Fibroblast of lung (primary cell): ENCODE data around the gene CENPP. TPM values are rescaled to one million over a fixed set of nuclear protein-coding genes. Genes with fewer than 3 reads are reported as not detected.
A peak's percentile ranks its signal among the peaks of the same experiment; 100 is the strongest.

Experiments used
- DNase-seq, 2 donors: peaks; one replicate each; pipeline versions ENCODE4 v3.0.0 to v3.0.0-alpha.2; 2010; ENCODE audit warnings: low read depth in 2 of 2
- H2AFZ ChIP-seq: 2 replicates; pipeline ENCODE4 v1.5.1; 2012; ENCODE audit warnings: low read length, control low read depth, inconsistent platforms
- H3K27ac ChIP-seq: 2 replicates; pipeline ENCODE4 v1.5.1; 2011; ENCODE audit warnings: low read length, control low read depth; ENCODE audit not compliant: insufficient read depth
- H3K27me3 ChIP-seq: 2 replicates; pipeline ENCODE4 v1.5.1; 2011; ENCODE audit warnings: mild to moderate bottlenecking, low read length; ENCODE audit not compliant: control insufficient read depth, insufficient read depth
- H3K36me3 ChIP-seq: 2 replicates; pipeline ENCODE4 v1.5.1; 2011; ENCODE audit warnings: low read length; ENCODE audit not compliant: control insufficient read depth, insufficient read depth
- H3K4me1 ChIP-seq: 2 replicates; pipeline ENCODE4 v1.5.1; 2011; ENCODE audit warnings: low read length; ENCODE audit not compliant: control insufficient read depth, insufficient read depth; ENCODE audit errors: extremely low read depth
- H3K4me2 ChIP-seq: 2 replicates; pipeline ENCODE4 v1.5.1; 2011; ENCODE audit warnings: low read length, control low read depth; ENCODE audit not compliant: insufficient read depth; ENCODE audit errors: extremely low read depth
- H3K4me3 ChIP-seq, 4 experiments: fragments of 200-600 bp in 1 of 4; sonication (generic) in 1 of 4; replicated peaks in 1 of 4; 2 replicates each; pipeline ENCODE4 v1.5.1; 2011 to 2016; ENCODE audit warnings: low read length in 4 of 4, low read depth in 3 of 4, mild to moderate bottlenecking in 3 of 4, control low read depth in 2 of 4, inconsistent platforms in 1 of 4, mixed read lengths in 1 of 4; ENCODE audit not compliant: insufficient read depth in 1 of 4; ENCODE audit errors: control extremely low read depth in 1 of 4
- H3K79me2 ChIP-seq: 2 replicates; pipeline ENCODE4 v1.5.1; 2012; ENCODE audit warnings: mild to moderate bottlenecking, low read length, inconsistent platforms; ENCODE audit not compliant: control insufficient read depth, insufficient read depth
- H3K9ac ChIP-seq: 2 replicates; pipeline ENCODE4 v1.5.1; 2011; ENCODE audit warnings: mild to moderate bottlenecking, low read length, control low read depth; ENCODE audit not compliant: insufficient read depth
- H3K9me3 ChIP-seq: 2 replicates; pipeline ENCODE4 v1.5.1; 2012; ENCODE audit warnings: low read depth, low read length; ENCODE audit not compliant: control insufficient read depth, insufficient read depth
- H4K20me1 ChIP-seq: 2 replicates; pipeline ENCODE4 v1.5.1; 2011; ENCODE audit warnings: low read length; ENCODE audit not compliant: control insufficient read depth, insufficient read depth; ENCODE audit errors: extremely low read depth
- EZH2 ChIP-seq: IDR thresholded peaks from 2 replicates; pipeline ENCODE4 v1.5.1; 2012; ENCODE audit warnings: low read length, control low read depth, mild to moderate bottlenecking; ENCODE audit errors: missing control alignments
- polyA plus RNA-seq, 2 donors: library from polyadenylated mRNA; depleted of rRNA in 1 of 2; stranded (reverse) in 1 of 2; unstranded in 1 of 2; fragments of >200 nt; gene quantifications; 2 replicates each; pipeline ENCODE4 v1.2.1, GENCODE V29; 2011 to 2012; ENCODE audit warnings: missing spikeins in 1 of 2
- total RNA-seq: library from RNA; depleted of rRNA; stranded (reverse); fragments of >200 nt; gene quantifications from 2 replicates; pipeline ENCODE4 v1.2.1, GENCODE V29; 2014
- TF ChIP-seq, protein P1 (sequence below), 2 donors: IDR thresholded peaks in 1 of 2; conservative IDR thresholded peaks in 1 of 2; 1 replicate in 1 of 2; 2 replicates in 1 of 2; pipeline ENCODE4 v1.5.1; 2011 to 2012; ENCODE audit warnings: low read length in 2 of 2, control low read depth in 1 of 2, inconsistent platforms in 1 of 2, low read depth in 1 of 2, mild to moderate bottlenecking in 1 of 2

The CENPP gene
- total and polyA plus RNA-seq, 2 donors (not counting 1 experiment from before 2014, with no cell fraction given), result 1.7 to 2.4 TPM

DNA sequence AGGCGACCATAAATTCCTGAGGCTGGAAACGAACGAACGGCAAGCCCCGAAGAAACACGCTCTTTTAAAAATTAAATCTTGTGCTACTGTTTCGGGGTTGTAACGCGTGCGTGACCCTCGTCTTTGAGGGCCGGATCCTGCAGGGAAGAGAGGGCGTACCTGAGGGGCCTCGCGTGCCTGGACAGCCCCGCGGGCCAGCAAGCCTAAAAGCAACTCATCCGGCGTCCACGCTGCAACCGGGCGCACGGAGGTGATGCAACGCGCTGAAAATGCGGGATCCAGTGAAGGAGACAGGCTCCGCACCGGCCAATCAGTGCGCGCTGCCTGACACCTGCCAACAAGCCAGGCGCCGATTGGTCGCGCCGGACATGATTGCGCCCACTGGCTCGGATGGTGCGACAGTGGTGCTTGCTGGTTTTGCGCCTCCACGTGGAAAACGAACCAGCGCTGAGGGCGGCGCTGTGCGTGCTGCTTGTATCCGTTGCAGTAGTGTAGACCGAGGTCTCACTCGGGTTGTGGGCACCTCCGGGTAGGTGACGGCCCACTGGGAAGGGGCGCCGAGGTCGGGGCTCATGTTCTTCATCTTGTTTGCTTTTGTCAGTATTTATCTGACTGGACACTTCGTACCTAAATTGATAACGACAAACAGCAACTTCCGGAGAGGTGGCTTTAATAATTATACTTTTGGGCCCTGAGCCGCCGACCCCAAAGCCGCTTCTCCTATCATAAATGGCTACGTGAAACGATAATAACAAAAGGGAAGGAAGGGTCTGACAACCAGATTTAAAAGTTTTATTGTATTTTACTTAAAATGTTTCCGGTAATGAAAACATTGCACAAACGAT, 32.1 kb upstream of the CENPP start, which contains the start of gene IARS1:
TSS of gene IARS1 (minus strand) at position 246 of the 845 bp plus-strand sequence. CDS start 4,278 bp downstream, outside the sequence.
- peak within 1 kb of the TSS; percentile 81 for H3K27ac ChIP-seq

DNA sequence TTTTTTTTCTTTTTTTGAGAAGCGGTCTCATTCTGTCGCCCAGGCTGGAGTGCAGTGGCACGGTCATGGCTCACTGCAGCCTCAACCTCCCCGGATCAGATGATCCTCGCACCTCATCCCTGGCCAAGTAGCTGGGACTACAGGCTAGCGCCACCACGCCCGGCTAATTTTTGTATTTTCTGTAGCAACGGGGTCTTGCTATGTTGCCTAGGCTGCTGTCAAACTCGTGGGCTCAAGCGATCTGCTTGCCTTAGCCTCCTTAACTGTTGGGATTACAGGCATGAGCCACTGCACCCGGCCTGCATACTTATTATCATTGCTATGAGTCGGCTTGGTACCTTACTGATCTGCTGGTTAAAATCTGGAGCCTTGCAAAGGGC, 31.5 kb upstream of the CENPP start:
- Histone ChIP-seq H3K27me3 (no peaks in the 10 kb centered on the region), H3K4me3 (peak overlapping the region; percentile 57 to 89 (median 84)), H3K4me2 (peak overlapping the region; percentile 73), H3K4me1 (peaks cover 2% of the 10 kb centered on the region), H4K20me1 (no peaks in the 10 kb centered on the region), H3K79me2 (peaks cover 40% of the 10 kb centered on the region), H3K36me3 (peaks cover 5% of the 10 kb centered on the region), H3K9ac (no peak overlapping the region), H3K27ac (peak overlapping the region; percentile 81), H2AFZ (peak overlapping the region; percentile 77), H3K9me3 (no peaks in the 10 kb centered on the region)
- DNase-seq, result peak; percentile 19 to 27
- no peak for TF ChIP-seq EZH2
- TF ChIP-seq, protein P1, sequence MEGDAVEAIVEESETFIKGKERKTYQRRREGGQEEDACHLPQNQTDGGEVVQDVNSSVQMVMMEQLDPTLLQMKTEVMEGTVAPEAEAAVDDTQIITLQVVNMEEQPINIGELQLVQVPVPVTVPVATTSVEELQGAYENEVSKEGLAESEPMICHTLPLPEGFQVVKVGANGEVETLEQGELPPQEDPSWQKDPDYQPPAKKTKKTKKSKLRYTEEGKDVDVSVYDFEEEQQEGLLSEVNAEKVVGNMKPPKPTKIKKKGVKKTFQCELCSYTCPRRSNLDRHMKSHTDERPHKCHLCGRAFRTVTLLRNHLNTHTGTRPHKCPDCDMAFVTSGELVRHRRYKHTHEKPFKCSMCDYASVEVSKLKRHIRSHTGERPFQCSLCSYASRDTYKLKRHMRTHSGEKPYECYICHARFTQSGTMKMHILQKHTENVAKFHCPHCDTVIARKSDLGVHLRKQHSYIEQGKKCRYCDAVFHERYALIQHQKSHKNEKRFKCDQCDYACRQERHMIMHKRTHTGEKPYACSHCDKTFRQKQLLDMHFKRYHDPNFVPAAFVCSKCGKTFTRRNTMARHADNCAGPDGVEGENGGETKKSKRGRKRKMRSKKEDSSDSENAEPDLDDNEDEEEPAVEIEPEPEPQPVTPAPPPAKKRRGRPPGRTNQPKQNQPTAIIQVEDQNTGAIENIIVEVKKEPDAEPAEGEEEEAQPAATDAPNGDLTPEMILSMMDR (conservative IDR thresholded peaks at IDR 0.05 in 1 of 2, IDR thresholded peaks at IDR 0.05 in 1 of 2; ENCODE audit: low read depth in 1 of 2, low read length in 2 of 2), result no peak

More for the DNA sequence above, 32.1 kb upstream of the CENPP start, which contains the start of gene IARS1:
- no peaks in the 10 kb centered on the region for H3K9me3 ChIP-seq
- peak within 1 kb of the TSS; percentile 77 for H3K9ac ChIP-seq
- peak within 1 kb of the TSS; percentile 77 for H3K4me2 ChIP-seq
- H3K4me1 ChIP-seq, result peaks cover 2% of the 10 kb centered on the region
- H3K27me3 ChIP-seq, result no peaks in the 10 kb centered on the region
- peaks cover 43% of the 10 kb centered on the region for H3K79me2 ChIP-seq
- TF ChIP-seq, protein P1 (conservative IDR thresholded peaks at IDR 0.05 in 1 of 2, IDR thresholded peaks at IDR 0.05 in 1 of 2; ENCODE audit: low read depth in 1 of 2, low read length in 2 of 2), result peak; percentile 16 to 37
- no peak for TF ChIP-seq EZH2
- H3K36me3 ChIP-seq, result peaks cover 3% of the 10 kb centered on the region
- H2AFZ ChIP-seq, result peak within 1 kb of the TSS; percentile 77
- DNase-seq, result peak; percentile 98
- H3K4me3 ChIP-seq, result peak within 1 kb of the TSS; percentile 81 to 92 (median 88)
- no peaks in the 10 kb centered on the region for H4K20me1 ChIP-seq

DNA sequence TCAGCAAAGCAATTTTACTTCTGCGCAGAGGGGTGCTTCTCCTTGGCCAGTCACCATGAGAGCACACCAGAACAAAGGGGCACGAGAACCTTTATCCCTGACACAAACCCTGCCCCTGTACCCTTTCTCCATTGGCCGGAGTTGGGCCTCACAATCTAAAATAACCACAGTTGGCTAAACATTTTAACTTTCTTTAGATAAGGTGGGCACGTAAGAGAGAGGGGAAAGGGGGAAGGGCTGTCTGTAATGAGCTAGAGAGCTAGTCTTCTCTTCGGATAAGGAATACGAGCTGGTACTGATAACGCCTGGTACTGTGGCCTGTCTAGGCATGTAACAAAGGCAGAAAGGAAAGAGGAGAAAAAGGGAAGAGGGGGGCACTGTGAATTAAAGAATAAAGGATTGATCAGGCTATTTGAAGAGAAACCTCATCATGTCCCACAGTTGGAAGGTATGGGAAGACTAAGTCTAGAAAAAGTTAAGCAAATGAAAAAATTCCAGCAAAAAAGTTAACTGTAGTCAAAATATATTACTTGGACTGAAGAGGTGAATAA, 30.4 kb upstream of the CENPP start:
- no peak overlapping the region for H3K4me2 ChIP-seq
- no peak for DNase-seq
- peaks cover 6% of the 10 kb centered on the region for H3K36me3 ChIP-seq
- no peak overlapping the region for H3K4me3 ChIP-seq
- no peaks in the 10 kb centered on the region for H3K27me3 ChIP-seq
- peaks cover 31% of the 10 kb centered on the region for H3K79me2 ChIP-seq
- TF ChIP-seq, protein P1 (conservative IDR thresholded peaks at IDR 0.05 in 1 of 2, IDR thresholded peaks at IDR 0.05 in 1 of 2; ENCODE audit: low read depth in 1 of 2, low read length in 2 of 2), result no peak
- H3K9me3 ChIP-seq, result no peaks in the 10 kb centered on the region
- no peak overlapping the region for H2AFZ ChIP-seq
- H3K4me1 ChIP-seq, result peaks cover 2% of the 10 kb centered on the region
- no peak overlapping the region for H3K9ac ChIP-seq
- no peak overlapping the region for H3K27ac ChIP-seq
- H4K20me1 ChIP-seq, result no peaks in the 10 kb centered on the region
